Small intestine (tissue), 7 donors: Measurements from ENCODE around the gene SSC5D. TPM values are rescaled to one million over a fixed set of nuclear protein-coding genes. Genes with fewer than 3 reads are reported as not detected.
A peak's percentile ranks its signal among the peaks of the same experiment; 100 is the strongest.
"Not testable (repeated sequence)": the region's sequence is repeated elsewhere in the genome, so short reads cannot be mapped to it uniquely, and the experiment has no call there.

Experiments used
- DNase-seq, 2 donors: peaks; one replicate each; pipeline versions ENCODE4 v3.0.0 to v3.0.0-alpha.2; 2013
- FAIRE-seq: peaks from 2 replicates; lab custom pipeline; 2012; peaks lifted over from hg19 to GRCh38; lab: Jason Lieb, UNC
- H3K27ac ChIP-seq, 3 donors: one replicate each; pipeline ENCODE4 v1.5.1; 2013; ENCODE audit warnings: low read length in 2 of 3, mild to moderate bottlenecking in 2 of 3, control low read depth in 1 of 3, inconsistent platforms in 1 of 3, low read depth in 1 of 3, moderate library complexity in 1 of 3
- H3K27me3 ChIP-seq, 3 donors: one replicate each; pipeline ENCODE4 v1.6.1; 2013; ENCODE audit warnings: low read length in 3 of 3, inconsistent platforms in 1 of 3; ENCODE audit not compliant: control insufficient read depth in 3 of 3, insufficient read depth in 3 of 3
- H3K36me3 ChIP-seq, 3 donors: one replicate each; pipeline ENCODE4 v1.6.1; 2013; ENCODE audit warnings: low read length in 3 of 3, inconsistent platforms in 1 of 3, low read depth in 1 of 3, mild to moderate bottlenecking in 1 of 3, moderate library complexity in 1 of 3; ENCODE audit not compliant: control insufficient read depth in 3 of 3, insufficient read depth in 2 of 3
- H3K4me1 ChIP-seq, 3 donors: one replicate each; pipeline ENCODE4 v1.6.1; 2013; ENCODE audit warnings: low read length in 2 of 3, inconsistent platforms in 1 of 3, low read depth in 1 of 3, mild to moderate bottlenecking in 1 of 3, moderate library complexity in 1 of 3; ENCODE audit not compliant: control insufficient read depth in 3 of 3, insufficient read depth in 2 of 3
- H3K4me3 ChIP-seq, 3 donors: one replicate each; pipeline ENCODE4 v1.5.1; 2013; ENCODE audit warnings: low read length in 3 of 3, control low read depth in 1 of 3, inconsistent platforms in 1 of 3, low read depth in 1 of 3, mild to moderate bottlenecking in 1 of 3, moderate library complexity in 1 of 3
- H3K9me3 ChIP-seq, 2 donors: one replicate each; pipeline ENCODE4 v1.6.1; 2013; ENCODE audit warnings: low read depth in 1 of 2, low read length in 1 of 2; ENCODE audit not compliant: control insufficient read depth in 2 of 2, insufficient read depth in 1 of 2
- WGBS, 3 donors: extraction: QIAGEN DNeasy Blood & Tissue Kit; methylation state at CpG; one replicate each; pipeline ENCODE4 v1.1.7; 2013; 5-methylcytosine and 5-hydroxymethylcytosine counted together
- polyA plus RNA-seq, 4 donors: library from polyadenylated mRNA; stranded (reverse) in 3 of 4; unstranded in 1 of 4; fragments of 200-250 nt in 3 of 4; fragments of 120-200 nt in 1 of 4; gene quantifications; one replicate each; pipeline versions ENCODE4 v1.2.1 to v1.2.3, GENCODE V29; 2013
- donor health status: healthy with polysubstance abuse.
- donor health status: control.
- donor health status: control.
- donor health status: Bipolar disorder and iron deficiency.
- donor health status: healthy.

SSC5D gene
- polyA plus RNA-seq, 4 donors, result 0.49 to 2.2 (median 0.54) TPM; not detected in 1

GRCh38 chr19:55527197-55528029 lies 39.2 kb downstream of the SSC5D start:
- DNase-seq, result no peak
- H3K4me3 ChIP-seq, result no peak overlapping the region
- H3K27me3 ChIP-seq, result no peaks in the 10 kb centered on the region
- H3K36me3 ChIP-seq, result no peaks in the 10 kb centered on the region
- WGBS, 3 donors, result 81 to 89% (median 85%) methylated on average over 22 of the region's 22 CpGs
- peaks cover 0 to 2% (median 0%) of the 10 kb centered on the region in 3 donors for H3K4me1 ChIP-seq
- no peaks in the 10 kb centered on the region for H3K9me3 ChIP-seq
- H3K27ac ChIP-seq, result no peak overlapping the region
- FAIRE-seq, result no peak

- no peaks in the 10 kb centered on the region for H3K36me3 ChIP-seq
- H3K4me3 ChIP-seq, result no peak overlapping the region
- no peak overlapping the region for H3K27ac ChIP-seq
- WGBS, 3 donors, result 25 to 38% (median 33%) methylated on average over 15 of the region's 15 CpGs
- peak; percentile 21 to 25 for DNase-seq
- peaks cover 0 to 2% (median 0%) of the 10 kb centered on the region in 3 donors for H3K4me1 ChIP-seq
- H3K27me3 ChIP-seq, result no peaks in the 10 kb centered on the region
- H3K9me3 ChIP-seq, result no peaks in the 10 kb centered on the region
- FAIRE-seq, result no peak
Measured at GRCh38 chr19:55528030-55528803, 40.0 kb downstream of the SSC5D start.

DNA sequence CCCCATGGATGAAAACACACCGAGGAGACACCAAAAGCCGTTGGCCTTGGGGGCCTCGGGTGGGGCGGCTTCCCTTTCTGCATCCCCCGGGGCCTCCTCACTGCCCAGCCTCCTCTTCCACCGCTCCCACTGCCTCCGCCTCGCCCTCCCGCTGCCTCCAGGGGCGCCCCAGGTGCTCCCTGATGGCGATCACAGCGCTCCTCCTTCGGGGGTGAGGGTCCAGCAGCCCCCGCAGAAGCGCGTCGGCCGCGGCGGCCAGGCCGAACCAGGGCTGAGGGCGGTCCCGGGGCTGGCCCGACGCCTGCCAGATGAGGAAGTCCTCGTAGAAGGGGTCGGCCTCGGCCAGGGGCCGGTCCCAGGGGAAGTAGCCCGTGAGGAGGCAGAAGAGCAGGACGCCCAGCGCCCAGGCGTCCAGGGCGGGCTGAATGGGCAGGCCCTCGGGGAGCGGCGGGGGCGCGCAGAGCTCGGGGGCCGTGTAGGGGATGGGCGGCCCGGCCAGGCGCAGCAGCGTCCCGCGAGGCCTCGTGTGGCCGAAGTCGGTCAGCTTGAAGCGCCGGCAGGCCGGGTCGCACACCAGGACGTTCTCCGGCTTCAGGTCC lies 41.5 kb downstream of the SSC5D start:
- H3K4me1 ChIP-seq, result peaks cover 0 to 2% (median 0%) of the 10 kb centered on the region in 3 donors
- H3K27ac ChIP-seq, result no peak overlapping the region
- no peak for FAIRE-seq

DNA sequence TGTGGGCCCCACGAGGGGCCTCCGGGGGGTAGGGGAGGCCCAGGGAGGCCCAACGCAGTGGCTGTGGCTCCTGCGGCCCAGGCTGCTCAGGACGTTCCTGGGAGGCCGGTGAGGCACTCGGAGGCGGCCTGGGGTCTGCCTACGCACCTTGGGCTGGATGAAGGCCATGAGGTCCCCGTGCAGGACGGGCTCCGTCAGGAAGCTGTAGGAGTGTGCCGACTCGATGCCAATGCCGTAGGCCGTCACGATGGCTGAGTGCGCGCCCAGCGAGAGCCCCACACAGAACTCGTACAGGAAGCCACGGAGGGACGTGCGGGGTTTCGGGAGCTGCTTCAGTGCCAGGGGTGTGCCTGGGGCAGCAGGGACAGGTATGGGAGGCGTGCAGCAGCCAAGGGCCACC lies 42.8 kb downstream of the SSC5D start:
- no peak overlapping the region for H3K27ac ChIP-seq
- FAIRE-seq, result no peak
- DNase-seq, result no peak
- peaks cover 0 to 2% (median 0%) of the 10 kb centered on the region in 3 donors for H3K4me1 ChIP-seq
- no peaks in the 10 kb centered on the region for H3K27me3 ChIP-seq
- H3K36me3 ChIP-seq, result no peaks in the 10 kb centered on the region
- H3K9me3 ChIP-seq, result no peaks in the 10 kb centered on the region
- H3K4me3 ChIP-seq, result no peak overlapping the region
- WGBS, 3 donors, result 93 to 94% (median 93%) methylated on average over 24 to 26 of the region's 26 CpGs

More for the DNA sequence above, 41.5 kb downstream of the SSC5D start:
- H3K36me3 ChIP-seq, result no peaks in the 10 kb centered on the region
- 87 to 92% (median 90%) methylated on average over 33 to 56 of the region's 56 CpGs for WGBS, 3 donors
- no peaks in the 10 kb centered on the region for H3K27me3 ChIP-seq
- no peak for DNase-seq
- H3K9me3 ChIP-seq, result no peaks in the 10 kb centered on the region
- H3K4me3 ChIP-seq, result no peak overlapping the region

- DNase-seq, H3K4me3 ChIP-seq, H3K9me3 ChIP-seq, H3K4me1 ChIP-seq, FAIRE-seq, H3K27me3 ChIP-seq, H3K27ac ChIP-seq, H3K36me3 ChIP-seq: not testable (repeated sequence)
- WGBS, 3 donors, result 87 to 94% (median 91%) methylated on average over 7 of the region's 7 CpGs
Measured at GRCh38 chr19:55534280-55534679, 46.0 kb downstream of the SSC5D start.

- H3K9me3 ChIP-seq, result no peaks in the 10 kb centered on the region
- H3K4me3 ChIP-seq, result no peak overlapping the region
- H3K27me3 ChIP-seq, result no peaks in the 10 kb centered on the region
- 67 to 80% (median 68%) methylated on average over 12 of the region's 12 CpGs for WGBS, 3 donors
- no peak overlapping the region for H3K27ac ChIP-seq
- H3K4me1 ChIP-seq, result no peaks in the 10 kb centered on the region
- no peaks in the 10 kb centered on the region for H3K36me3 ChIP-seq
- DNase-seq (no peak), FAIRE-seq (no peak)
Measured at GRCh38 chr19:55535173-55535964, 47.1 kb downstream of the SSC5D start.

DNA sequence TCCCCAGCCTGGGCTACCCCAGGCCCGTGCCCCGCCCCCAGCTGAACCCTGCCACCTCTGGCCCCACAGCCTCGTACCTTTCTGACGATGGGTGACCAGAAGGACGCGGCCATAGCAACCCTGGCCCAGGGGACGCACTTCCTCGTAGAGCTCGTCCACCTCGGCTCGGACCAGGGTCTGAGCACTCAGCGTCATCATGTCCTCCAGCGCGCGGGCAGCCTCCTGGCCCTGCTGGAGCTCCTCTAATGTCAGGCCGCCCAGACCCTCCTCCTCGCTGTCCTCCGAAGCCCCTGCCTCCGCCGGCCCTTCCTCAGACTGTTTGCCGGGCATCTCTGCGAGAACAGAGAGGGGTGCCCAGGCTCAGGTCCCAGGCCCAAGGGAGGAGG lies 47.7 kb downstream of the SSC5D start:
- no peak overlapping the region for H3K4me3 ChIP-seq
- H3K4me1 ChIP-seq, result no peaks in the 10 kb centered on the region
- H3K27me3 ChIP-seq, result no peaks in the 10 kb centered on the region
- H3K9me3 ChIP-seq, result no peaks in the 10 kb centered on the region
- DNase-seq (no peak), FAIRE-seq (no peak)
- WGBS, 3 donors, result 89 to 91% (median 91%) methylated on average over 22 of the region's 22 CpGs
- no peaks in the 10 kb centered on the region for H3K36me3 ChIP-seq
- H3K27ac ChIP-seq, result no peak overlapping the region

- no peak for FAIRE-seq
- WGBS, 3 donors, result 93 to 94% (median 94%) methylated on average over 10 to 11 of the region's 11 CpGs
Measured at GRCh38 chr19:55536366-55536765, 48.1 kb downstream of the SSC5D start.

More at GRCh38 chr19:55536366-55536765, 48.1 kb downstream of the SSC5D start:
- H3K27me3 ChIP-seq, result no peaks in the 10 kb centered on the region
- no peak for DNase-seq
- H3K4me1 ChIP-seq, result no peaks in the 10 kb centered on the region
- H3K9me3 ChIP-seq, result no peaks in the 10 kb centered on the region
- no peak overlapping the region for H3K27ac ChIP-seq
- no peak overlapping the region for H3K4me3 ChIP-seq
- no peaks in the 10 kb centered on the region for H3K36me3 ChIP-seq
